HEK293 (cell line): ENCODE results near the gene WRNIP1.

ENCODE experiments used
- REST ChIP-seq: fragments of 450-650 bp; formaldehyde crosslinking; IDR thresholded peaks from 2 replicates; pipeline ENCODE4 v1.5.1; 2016; ENCODE audit warnings: missing biosample characterization, missing genetic modification characterization
- ZBTB44 ChIP-seq: fragments of 450-650 bp; IDR thresholded peaks from 2 replicates; pipeline ENCODE4 v1.5.1; 2018; ENCODE audit warnings: missing biosample characterization, mild to moderate bottlenecking, missing genetic modification characterization
- ZNF580 ChIP-seq: fragments of 450-650 bp; formaldehyde crosslinking; IDR thresholded peaks from 2 replicates; pipeline ENCODE4 v1.5.1; 2016; ENCODE audit warnings: missing biosample characterization, missing genetic modification characterization

GRCh38 chr6:2830183-2830582 is 65.0 kb downstream of the WRNIP1 start:
- TF ChIP-seq ZNF580 (tag by site-specific recombination): no peak
- no peak for TF ChIP-seq REST (tag by site-specific recombination)
- TF ChIP-seq ZBTB44 (tag by site-specific recombination): no peak
